Neural crest cell (in vitro differentiated cells): ENCODE measurements around the gene ZNF77. TPM values are rescaled to one million over a fixed set of nuclear protein-coding genes. Genes with fewer than 3 reads are reported as not detected.

Experiments used
- DNase-seq: peaks from one replicate; pipeline ENCODE4 v3.0.0; 2021; ENCODE audit warnings: low read depth, mixed read lengths, low spot score
- H3K27ac Mint-ChIP-seq: one replicate; pipeline ENCODE4 v1.8.0; 2021; ENCODE audit warnings: mild to moderate bottlenecking, mixed read lengths; ENCODE audit not compliant: unreplicated experiment
- H3K27me3 Mint-ChIP-seq: 2 replicates; pipeline ENCODE4 v1.8.0; 2021; ENCODE audit warnings: low read depth, mild to moderate bottlenecking, mixed read lengths
- H3K36me3 Mint-ChIP-seq: 2 replicates; pipeline ENCODE4 v1.8.0; 2021; ENCODE audit warnings: low read depth, mild to moderate bottlenecking, mixed read lengths
- H3K4me1 Mint-ChIP-seq: 2 replicates; pipeline ENCODE4 v1.8.0; 2021; ENCODE audit warnings: mixed read lengths
- H3K4me3 Mint-ChIP-seq: one replicate; pipeline ENCODE4 v1.8.0; 2021; ENCODE audit warnings: mild to moderate bottlenecking, mixed read lengths
- H3K9me3 Mint-ChIP-seq: 2 replicates; pipeline ENCODE4 v1.8.0; 2021; ENCODE audit warnings: mixed read lengths
- total RNA-seq: library from RNA; stranded (reverse); gene quantifications from 2 replicates; pipeline ENCODE4 v1.2.1, GENCODE V29; 2021
- TF ChIP-seq, protein P1 (sequence below): fragments of 200-600 bp; sonication (generic); conservative IDR thresholded peaks from 2 replicates; pipeline ENCODE4 v1.5.0; 2021; ENCODE audit warnings: antibody characterized with exemption, mild to moderate bottlenecking

Gene ZNF77
- total RNA-seq, 1 donor from 2014 or later = 7.8 TPM

DNA sequence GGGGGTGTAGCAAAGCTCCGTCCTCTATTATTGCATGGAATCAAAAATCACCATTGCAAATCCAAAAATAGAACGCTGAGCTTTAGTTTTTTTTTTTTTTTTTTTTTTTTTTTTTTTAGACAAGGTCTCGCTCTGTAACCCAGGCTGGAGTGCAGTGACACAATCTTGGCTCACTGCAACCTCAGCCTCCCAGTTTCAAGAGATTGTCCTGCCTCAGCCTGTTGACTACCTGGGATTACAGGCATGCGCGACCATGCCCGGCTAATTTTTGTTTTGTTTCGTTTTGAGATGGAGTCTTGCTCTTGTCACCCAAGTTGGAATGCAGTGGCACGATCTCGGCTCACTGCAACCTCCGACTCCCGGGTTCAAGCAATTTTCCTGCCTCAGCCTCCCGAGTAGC lies 15.3 kb upstream of the ZNF77 start:
- H3K27ac Mint-ChIP-seq = no peak overlapping the region
- H3K27me3 Mint-ChIP-seq = peaks cover 39% of the 10 kb centered on the region
- no peak overlapping the region for H3K4me3 Mint-ChIP-seq
- no peaks in the 10 kb centered on the region for H3K9me3 Mint-ChIP-seq
- peaks cover 5% of the 10 kb centered on the region for H3K4me1 Mint-ChIP-seq
- TF ChIP-seq, protein P1, sequence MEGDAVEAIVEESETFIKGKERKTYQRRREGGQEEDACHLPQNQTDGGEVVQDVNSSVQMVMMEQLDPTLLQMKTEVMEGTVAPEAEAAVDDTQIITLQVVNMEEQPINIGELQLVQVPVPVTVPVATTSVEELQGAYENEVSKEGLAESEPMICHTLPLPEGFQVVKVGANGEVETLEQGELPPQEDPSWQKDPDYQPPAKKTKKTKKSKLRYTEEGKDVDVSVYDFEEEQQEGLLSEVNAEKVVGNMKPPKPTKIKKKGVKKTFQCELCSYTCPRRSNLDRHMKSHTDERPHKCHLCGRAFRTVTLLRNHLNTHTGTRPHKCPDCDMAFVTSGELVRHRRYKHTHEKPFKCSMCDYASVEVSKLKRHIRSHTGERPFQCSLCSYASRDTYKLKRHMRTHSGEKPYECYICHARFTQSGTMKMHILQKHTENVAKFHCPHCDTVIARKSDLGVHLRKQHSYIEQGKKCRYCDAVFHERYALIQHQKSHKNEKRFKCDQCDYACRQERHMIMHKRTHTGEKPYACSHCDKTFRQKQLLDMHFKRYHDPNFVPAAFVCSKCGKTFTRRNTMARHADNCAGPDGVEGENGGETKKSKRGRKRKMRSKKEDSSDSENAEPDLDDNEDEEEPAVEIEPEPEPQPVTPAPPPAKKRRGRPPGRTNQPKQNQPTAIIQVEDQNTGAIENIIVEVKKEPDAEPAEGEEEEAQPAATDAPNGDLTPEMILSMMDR = no peak
- no peak for DNase-seq
- H3K36me3 Mint-ChIP-seq = no peaks in the 10 kb centered on the region

DNA sequence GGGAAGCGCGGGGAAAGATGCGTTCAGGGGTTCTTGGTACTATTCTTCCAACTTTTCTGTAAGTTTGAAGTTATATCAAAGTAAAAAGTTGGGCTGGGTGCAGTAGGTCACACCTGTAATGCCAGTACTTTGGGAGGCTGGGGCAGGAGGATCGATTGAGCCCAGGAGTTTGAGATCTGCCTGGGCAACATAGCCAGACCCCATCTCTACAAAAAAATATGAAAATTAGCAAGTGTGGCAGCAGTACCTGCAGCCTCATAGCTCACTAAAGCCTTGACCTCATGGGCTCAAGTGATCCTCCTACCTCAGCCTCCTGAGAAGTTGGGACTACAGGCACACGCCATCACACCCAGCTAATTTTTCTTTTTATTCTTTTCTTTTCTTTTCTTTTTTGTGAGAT lies 12.4 kb upstream of the ZNF77 start:
- H3K4me3 Mint-ChIP-seq = no peak overlapping the region
- H3K27ac Mint-ChIP-seq = no peak overlapping the region
- H3K9me3 Mint-ChIP-seq = no peaks in the 10 kb centered on the region
- H3K36me3 Mint-ChIP-seq = no peaks in the 10 kb centered on the region
- TF ChIP-seq, protein P1 = no peak
- DNase-seq = no peak
- H3K4me1 Mint-ChIP-seq = peaks cover 4% of the 10 kb centered on the region
- peaks cover 38% of the 10 kb centered on the region for H3K27me3 Mint-ChIP-seq

DNA sequence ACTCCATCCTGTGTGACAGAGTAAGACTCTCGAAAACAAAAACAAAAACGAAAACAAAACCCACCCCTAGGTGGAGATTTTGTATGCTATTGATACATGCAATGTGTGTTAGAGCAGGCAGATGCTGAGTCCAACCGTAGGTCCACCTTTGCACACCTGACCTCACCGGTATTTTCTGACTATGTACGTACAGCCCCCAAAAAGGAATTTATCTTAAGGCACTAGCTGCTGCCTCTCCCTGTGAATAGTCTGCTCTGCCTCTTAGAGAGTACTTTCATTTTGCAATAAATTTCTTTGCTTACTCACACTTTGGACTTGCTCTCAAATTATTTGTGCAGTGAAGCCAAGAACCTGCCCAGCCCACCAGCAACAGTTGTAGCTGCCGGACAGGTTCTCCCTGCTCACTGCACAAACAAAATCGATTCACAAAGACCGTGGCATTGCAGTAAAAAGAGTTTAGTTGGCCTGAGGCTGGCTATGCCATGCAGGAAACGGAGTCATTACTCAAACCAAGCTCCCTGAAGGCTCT lies 8.2 kb upstream of the ZNF77 start:
- no peaks in the 10 kb centered on the region for H3K36me3 Mint-ChIP-seq
- no peaks in the 10 kb centered on the region for H3K9me3 Mint-ChIP-seq
- peaks cover 18% of the 10 kb centered on the region for H3K27me3 Mint-ChIP-seq
- no peak overlapping the region for H3K4me3 Mint-ChIP-seq
- TF ChIP-seq, protein P1 = no peak
- no peak for DNase-seq
- no peak overlapping the region for H3K27ac Mint-ChIP-seq
- peaks cover 21% of the 10 kb centered on the region for H3K4me1 Mint-ChIP-seq

DNA sequence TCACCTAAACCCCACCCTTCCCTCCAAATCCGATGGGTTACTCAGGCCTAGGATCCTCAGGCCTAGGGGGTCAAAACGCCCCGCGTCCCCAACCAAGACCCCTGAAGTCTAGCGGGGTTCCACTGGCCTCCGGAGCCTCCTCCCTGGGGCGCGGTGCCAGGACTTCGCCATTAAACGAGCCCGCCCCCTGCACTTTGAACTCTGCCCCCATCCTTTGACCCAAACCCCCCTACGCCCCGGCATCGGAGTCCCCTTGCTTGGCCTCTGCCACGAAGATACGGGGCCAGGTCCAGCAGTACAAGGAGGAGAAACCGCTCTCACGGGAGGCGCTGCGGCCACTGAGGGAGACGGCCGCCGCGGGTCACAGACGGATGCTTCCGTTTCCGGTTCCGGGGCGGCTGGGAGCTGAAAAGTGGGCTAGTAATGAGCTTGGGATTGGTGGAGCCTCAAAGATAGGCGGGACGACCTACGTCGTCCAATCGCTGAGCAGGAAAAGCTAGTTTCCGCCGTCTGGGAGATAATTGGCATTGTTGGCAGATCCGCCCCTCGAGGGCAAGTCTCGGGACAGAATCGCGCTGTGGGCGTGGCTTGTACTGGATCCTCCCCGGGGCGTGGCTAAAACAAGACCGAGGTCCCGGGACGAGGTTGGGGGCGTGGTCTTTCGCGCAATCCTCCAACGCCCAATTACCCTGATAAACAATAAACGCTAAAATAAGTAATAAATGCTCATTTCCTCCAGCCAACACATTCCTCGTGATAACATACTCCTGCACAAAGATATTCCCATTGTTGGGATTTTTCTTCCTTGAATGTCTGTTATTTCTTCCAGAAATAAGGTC lies 5.7 kb upstream of the ZNF77 start:
- TF ChIP-seq, protein P1 = peak; percentile 17
- peaks cover 7% of the 10 kb centered on the region for H3K27me3 Mint-ChIP-seq
- peaks cover 26% of the 10 kb centered on the region for H3K4me1 Mint-ChIP-seq
- peak; percentile 100 for DNase-seq
- H3K9me3 Mint-ChIP-seq = no peaks in the 10 kb centered on the region
- H3K36me3 Mint-ChIP-seq = no peaks in the 10 kb centered on the region
- peak overlapping the region; percentile 90 for H3K27ac Mint-ChIP-seq
- peak overlapping the region; percentile 98 for H3K4me3 Mint-ChIP-seq

DNA sequence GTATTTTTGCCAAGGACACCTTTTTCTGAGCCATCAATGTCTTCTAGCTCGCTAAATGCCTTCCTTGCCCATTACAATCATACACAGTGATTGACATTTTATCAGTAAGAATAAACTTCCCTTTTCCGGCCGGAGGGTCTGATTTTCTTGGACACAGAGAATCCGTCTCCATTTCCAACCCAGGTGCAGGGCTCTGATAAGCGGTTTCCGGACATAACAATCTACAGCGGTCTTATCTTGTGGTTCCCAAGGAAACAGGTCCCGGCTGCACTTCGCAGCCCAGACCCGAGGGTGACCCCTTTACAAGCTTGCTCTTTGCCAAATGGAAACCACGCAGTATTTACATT lies 5.1 kb upstream of the ZNF77 start:
- Mint-ChIP-seq H3K27ac (peak overlapping the region; percentile 90), H3K4me3 (peak overlapping the region; percentile 98), H3K9me3 (no peaks in the 10 kb centered on the region), H3K36me3 (no peaks in the 10 kb centered on the region), H3K27me3 (peaks cover 5% of the 10 kb centered on the region), H3K4me1 (peaks cover 28% of the 10 kb centered on the region)
- no peak for DNase-seq
- TF ChIP-seq, protein P1 = no peak
